Fibroblast of mammary gland (primary cell): ENCODE measurements around the gene FILIP1L.

Experiments
- DNase-seq: peaks from one replicate; pipeline ENCODE4 v3.0.0-alpha.2; 2010; ENCODE audit warnings: low read depth
- H3K4me3 ChIP-seq: 2 replicates; pipeline ENCODE4 v1.5.1; 2011; ENCODE audit warnings: low read depth, mild to moderate bottlenecking, low read length, moderate library complexity; ENCODE audit not compliant: control insufficient read depth
- CTCF ChIP-seq: conservative IDR thresholded peaks from 2 replicates; pipeline ENCODE4 v1.5.1; 2011; ENCODE audit warnings: low read depth, low read length, inconsistent platforms; ENCODE audit not compliant: control insufficient read depth, insufficient read depth

FILIP1L gene

GRCh38 chr3:100128565-100128964, 14.3 kb upstream of the FILIP1L start:
- TF ChIP-seq CTCF: no peak
- no peak overlapping the region for H3K4me3 ChIP-seq
- DNase-seq: no peak

DNA sequence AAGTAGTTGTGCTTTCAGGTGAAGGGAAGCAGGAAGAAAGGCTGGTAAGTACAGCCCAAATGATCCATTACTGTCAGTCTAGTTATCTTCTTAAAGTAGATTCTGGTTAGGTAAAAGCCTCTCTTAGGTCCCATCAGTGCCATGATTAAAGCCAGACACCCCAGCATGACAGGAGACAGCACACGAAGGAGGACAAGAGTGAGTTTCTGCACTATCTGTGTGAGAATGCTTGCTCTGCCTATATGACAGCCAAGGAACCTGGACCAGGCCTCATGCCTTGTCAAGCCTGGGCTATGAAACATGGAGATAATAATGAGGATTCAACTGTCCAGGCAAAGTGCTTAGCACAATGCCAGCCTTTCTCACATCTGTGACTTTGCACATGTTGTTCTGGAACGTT, 13.5 kb upstream of the FILIP1L start:
- TF ChIP-seq CTCF: no peak
- no peak overlapping the region for H3K4me3 ChIP-seq
- DNase-seq: no peak

DNA sequence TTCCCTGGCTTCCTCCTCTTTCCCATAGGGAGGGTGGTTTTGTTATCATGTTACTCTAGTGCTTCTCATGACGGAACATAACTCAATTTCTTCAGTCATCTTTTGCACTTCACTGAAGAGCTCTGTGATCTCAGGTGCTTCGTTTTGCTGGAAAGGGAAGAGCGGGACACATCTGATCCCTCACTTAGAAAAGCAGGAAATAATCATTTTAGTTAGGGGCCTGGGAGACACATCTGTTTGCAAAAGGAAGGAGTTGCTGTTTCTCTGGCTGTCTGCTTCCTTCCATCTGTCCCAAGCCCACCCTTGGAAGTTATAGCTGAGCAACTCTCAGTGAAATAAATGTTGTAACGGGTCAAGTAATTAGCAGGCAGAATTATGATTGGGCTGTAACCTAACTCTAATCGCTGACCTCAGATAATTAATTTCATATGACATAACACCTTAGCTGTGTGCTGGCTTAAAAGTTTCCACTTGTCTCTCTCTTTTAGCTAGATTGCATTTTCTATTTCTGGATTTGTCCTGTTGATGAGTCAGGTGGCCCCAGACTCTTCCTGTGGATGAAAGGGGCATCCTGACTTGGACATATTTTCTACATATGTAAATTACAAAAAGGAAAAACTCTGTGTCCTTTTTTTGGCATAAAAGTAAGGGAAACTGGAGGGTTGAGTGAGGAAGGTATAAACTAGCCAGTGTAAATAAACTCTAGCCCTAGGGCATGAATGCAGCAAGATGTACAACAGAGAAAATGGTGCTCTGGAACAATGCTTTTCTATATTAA, 11.0 kb upstream of the FILIP1L start:
- DNase-seq: no peak
- H3K4me3 ChIP-seq: no peak overlapping the region
- no peak for TF ChIP-seq CTCF

DNA sequence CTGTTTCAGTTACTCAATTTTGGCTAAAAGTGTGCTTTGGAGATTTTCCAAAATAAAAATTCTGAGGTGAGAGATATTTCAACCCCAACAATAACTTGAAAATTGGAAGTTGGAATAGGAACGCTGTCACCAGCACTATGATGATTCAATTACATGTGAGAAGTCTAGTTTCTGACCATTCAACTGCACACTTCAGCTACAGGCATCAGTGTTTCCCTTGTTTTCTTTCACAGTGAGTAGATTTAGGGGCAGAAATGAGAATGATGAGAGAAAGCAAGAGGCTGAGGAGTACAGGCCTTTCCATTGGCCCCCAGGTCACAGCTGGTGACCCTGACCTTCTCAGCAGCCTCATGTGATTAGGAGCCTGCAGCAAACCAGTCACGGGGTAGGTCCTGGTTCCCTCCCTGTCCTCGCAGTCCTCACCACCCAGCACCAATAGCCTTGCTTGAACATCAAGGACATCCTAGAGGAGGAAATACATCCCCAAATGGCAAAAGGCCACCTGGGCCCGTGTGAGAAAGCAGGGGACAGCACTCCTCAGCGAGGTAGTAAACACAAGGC, 10.0 kb upstream of the FILIP1L start:
- DNase-seq: no peak
- TF ChIP-seq CTCF: no peak

DNA sequence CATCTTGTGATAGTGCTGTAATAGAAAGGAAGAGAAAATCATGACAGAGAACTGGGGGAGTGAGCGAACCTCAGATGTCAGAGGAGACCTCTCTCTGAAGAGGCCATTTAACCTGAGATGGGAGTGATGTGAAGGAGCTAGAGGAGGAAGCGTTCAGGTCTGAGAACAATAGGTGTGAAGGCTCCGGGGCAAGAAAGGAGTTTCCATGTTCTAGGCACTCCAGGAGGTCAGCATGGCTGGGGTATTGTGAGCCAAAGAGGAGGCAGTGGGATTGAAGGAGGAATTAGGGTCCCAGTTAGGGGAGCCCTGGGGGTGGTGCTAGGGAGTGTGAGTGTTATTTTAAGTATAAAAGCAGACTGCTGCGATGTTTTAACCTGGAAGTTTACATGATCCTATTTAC, 8.8 kb upstream of the FILIP1L start:
- TF ChIP-seq CTCF: no peak
- H3K4me3 ChIP-seq: no peak overlapping the region
- DNase-seq: no peak

More for the DNA sequence above, 10.0 kb upstream of the FILIP1L start:
- no peak overlapping the region for H3K4me3 ChIP-seq

- no peak overlapping the region for H3K4me3 ChIP-seq
- DNase-seq: no peak
- no peak for TF ChIP-seq CTCF
Observed at GRCh38 chr3:100122321-100122720, 8.0 kb upstream of the FILIP1L start.

DNA sequence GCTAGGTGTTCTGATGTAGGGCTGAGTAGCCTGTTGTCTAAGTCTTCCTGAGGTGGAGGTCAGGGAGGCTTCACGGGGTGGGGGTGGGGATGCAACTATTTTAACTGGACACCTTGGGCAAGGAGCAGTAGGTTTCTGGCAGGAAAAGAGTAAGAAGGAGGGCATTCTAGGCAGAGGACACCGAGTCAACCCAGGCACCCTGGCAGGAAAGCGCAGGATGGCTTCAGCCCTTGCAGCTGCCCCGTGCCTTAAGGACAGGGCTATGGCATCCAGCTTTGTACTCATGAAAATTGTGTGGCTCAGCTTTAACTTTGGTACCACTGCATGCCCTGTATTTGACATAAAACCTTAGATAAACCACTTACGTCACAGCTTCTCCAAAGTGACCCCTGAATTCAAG, 6.4 kb upstream of the FILIP1L start:
- no peak for DNase-seq
- no peak for TF ChIP-seq CTCF
- H3K4me3 ChIP-seq: no peak overlapping the region
